ENCODE measurements around the gene SNRNP27. TPM values are rescaled to one million over a fixed set of nuclear protein-coding genes. Genes with fewer than 3 reads are reported as not detected.

SNRNP27 gene
- total and polyA plus RNA-seq, 2 of the 8 experiments (the other 6 are each of a cell fraction or from before 2014, with no cell fraction given) = 11.1 to 40.5 TPM

DNA sequence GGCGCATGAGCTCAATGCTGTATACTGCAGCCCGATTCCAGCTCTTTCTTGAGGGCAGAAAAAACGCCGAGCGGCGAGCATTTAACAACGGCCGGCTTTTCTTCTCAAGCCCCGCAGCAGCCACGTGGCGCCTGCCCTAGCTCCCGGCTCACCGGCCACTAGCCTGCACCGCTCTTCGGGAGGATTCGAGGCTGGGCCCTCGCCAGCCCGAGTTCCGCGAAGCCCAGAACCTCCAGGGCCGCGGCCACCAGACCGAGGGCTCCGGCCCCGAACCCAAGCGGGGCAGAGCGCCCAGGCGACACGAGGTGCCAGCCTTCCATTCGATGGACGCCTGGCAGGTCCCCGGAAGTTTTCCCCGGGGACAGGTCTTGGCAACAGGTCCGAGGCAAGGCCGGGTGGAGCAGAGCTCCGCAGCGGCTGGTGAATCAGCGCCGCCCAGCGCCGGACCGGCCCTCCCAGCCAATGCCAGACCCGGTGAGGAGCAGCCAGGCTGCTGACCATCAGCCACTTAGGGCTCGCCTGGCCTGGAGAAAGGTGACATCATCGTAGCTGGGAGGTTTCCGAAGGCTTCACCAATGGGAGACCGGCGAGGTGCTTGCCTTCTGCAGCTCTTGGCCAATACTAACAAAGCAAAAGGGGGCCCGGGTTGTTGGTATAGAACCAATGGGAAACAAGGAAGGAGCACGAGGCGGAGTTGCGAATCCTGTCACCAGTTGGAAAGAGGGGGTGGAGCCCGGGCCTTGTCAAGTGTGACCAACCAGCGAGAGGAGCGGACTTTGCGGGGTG, 20.6 kb downstream of the SNRNP27 start (continued):
- TF ChIP-seq TAF1 (IDR thresholded peaks at IDR 0.05; ENCODE audit: low read depth, low read length) (peak; percentile 95), NANOG (IDR thresholded peaks at IDR 0.05; ENCODE audit: insufficient read depth, low read depth, low read length, poor library complexity, severe bottlenecking) (no peak), RAD21 (IDR thresholded peaks at IDR 0.05 in 1 of 2, conservative IDR thresholded peaks at IDR 0.05 in 1 of 2; ENCODE audit: low read depth in 2 of 2, low read length in 2 of 2) (peak; percentile 22 to 49; a peak in 3 of 4 replicates), HDAC6 (IDR thresholded peaks at IDR 0.05; ENCODE audit: low read depth, low read length) (no peak), SP4 (IDR thresholded peaks at IDR 0.05; ENCODE audit: low read length) (no peak), KDM4A (IDR thresholded peaks at IDR 0.05; ENCODE audit: low read depth, low read length, severe bottlenecking) (peak; percentile 32), KDM1A (IDR thresholded peaks at IDR 0.05; ENCODE audit: borderline replicate concordance, low read length) (no peak)

All from H1 (cell line).